BLaER1 (cell line): Measurements from ENCODE around the gene SUPT5H.
A peak's percentile ranks its signal among the peaks of the same experiment; 100 is the strongest.

Source experiments
- H3K27ac ChIP-seq: shearing (Covaris generic); formaldehyde crosslinking; 2 replicates; pipeline ENCODE4 v1.8.1; 2022
- H3K27me3 ChIP-seq: shearing (Covaris generic); formaldehyde crosslinking; 2 replicates; pipeline ENCODE4 v1.8.1; 2022
- H3K36me3 ChIP-seq: shearing (Covaris generic); formaldehyde crosslinking; 2 replicates; pipeline ENCODE4 v1.8.1; 2022
- H3K4me1 ChIP-seq: shearing (Covaris generic); formaldehyde crosslinking; 2 replicates; pipeline ENCODE4 v1.8.1; 2022
- H3K4me2 ChIP-seq: shearing (Covaris generic); formaldehyde crosslinking; 2 replicates; pipeline ENCODE4 v1.8.1; 2022
- H3K4me3 ChIP-seq: shearing (Covaris generic); formaldehyde crosslinking; 2 replicates; pipeline ENCODE4 v1.8.1; 2022
- H3K9ac ChIP-seq: shearing (Covaris generic); formaldehyde crosslinking; 2 replicates; pipeline ENCODE4 v1.8.1; 2022
- H3K9me3 ChIP-seq: shearing (Covaris generic); formaldehyde crosslinking; 2 replicates; pipeline ENCODE4 v1.8.1; 2022
- H4K20me1 ChIP-seq: shearing (Covaris generic); formaldehyde crosslinking; 2 replicates; pipeline ENCODE4 v1.8.1; 2022
- Cebpa-rat ChIP-seq: shearing (Covaris generic); IDR thresholded peaks from 2 replicates; pipeline ENCODE4 v1.8.1; 2022

Gene SUPT5H

GRCh38 chr19:39463403-39463802 lies 18.0 kb downstream of the SUPT5H start:
- no peak overlapping the region for H3K9ac ChIP-seq
- H3K27me3 ChIP-seq, result no peaks in the 10 kb centered on the region
- no peaks in the 10 kb centered on the region for H3K9me3 ChIP-seq
- H3K4me1 ChIP-seq, result peaks cover 35% of the 10 kb centered on the region
- H3K36me3 ChIP-seq, result peaks cover 100% of the 10 kb centered on the region
- TF ChIP-seq Cebpa-rat, result no peak
- no peak overlapping the region for H3K4me3 ChIP-seq
- no peak overlapping the region for H3K4me2 ChIP-seq
- H4K20me1 ChIP-seq, result peaks cover 51% of the 10 kb centered on the region
- no peak overlapping the region for H3K27ac ChIP-seq

GRCh38 chr19:39465956-39466747 lies 20.8 kb downstream of the SUPT5H start:
- TF ChIP-seq Cebpa-rat, result no peak
- H3K36me3 ChIP-seq, result peaks cover 100% of the 10 kb centered on the region

GRCh38 chr19:39467941-39468340 lies 22.6 kb downstream of the SUPT5H start:
- Histone ChIP-seq H3K4me2 (peak overlapping the region; percentile 69), H3K27me3 (no peaks in the 10 kb centered on the region), H4K20me1 (peaks cover 55% of the 10 kb centered on the region), H3K9ac (no peak overlapping the region), H3K4me3 (no peak overlapping the region), H3K4me1 (peaks cover 55% of the 10 kb centered on the region), H3K9me3 (no peaks in the 10 kb centered on the region), H3K27ac (peak overlapping the region; percentile 66), H3K36me3 (peaks cover 100% of the 10 kb centered on the region)
- TF ChIP-seq Cebpa-rat, result no peak

More at GRCh38 chr19:39465956-39466747, 20.8 kb downstream of the SUPT5H start:
- Histone ChIP-seq H3K9me3 (no peaks in the 10 kb centered on the region), H4K20me1 (peaks cover 40% of the 10 kb centered on the region), H3K9ac (no peak overlapping the region), H3K27ac (no peak overlapping the region), H3K4me1 (peaks cover 46% of the 10 kb centered on the region), H3K4me2 (no peak overlapping the region), H3K4me3 (no peak overlapping the region), H3K27me3 (no peaks in the 10 kb centered on the region)

- no peak for TF ChIP-seq Cebpa-rat
- Histone ChIP-seq H4K20me1 (peaks cover 55% of the 10 kb centered on the region), H3K4me1 (peaks cover 54% of the 10 kb centered on the region), H3K27me3 (no peaks in the 10 kb centered on the region), H3K9me3 (no peaks in the 10 kb centered on the region), H3K4me2 (peak overlapping the region; percentile 69), H3K36me3 (peaks cover 100% of the 10 kb centered on the region), H3K27ac (peak overlapping the region; percentile 66), H3K4me3 (no peak overlapping the region; the same call in 1 of the 2 replicates), H3K9ac (0 out of 2 replicates have a peak overlapping the region, but pooled peaks have one; percentile 24)
Measured at GRCh38 chr19:39469036-39469435, 23.7 kb downstream of the SUPT5H start.

DNA sequence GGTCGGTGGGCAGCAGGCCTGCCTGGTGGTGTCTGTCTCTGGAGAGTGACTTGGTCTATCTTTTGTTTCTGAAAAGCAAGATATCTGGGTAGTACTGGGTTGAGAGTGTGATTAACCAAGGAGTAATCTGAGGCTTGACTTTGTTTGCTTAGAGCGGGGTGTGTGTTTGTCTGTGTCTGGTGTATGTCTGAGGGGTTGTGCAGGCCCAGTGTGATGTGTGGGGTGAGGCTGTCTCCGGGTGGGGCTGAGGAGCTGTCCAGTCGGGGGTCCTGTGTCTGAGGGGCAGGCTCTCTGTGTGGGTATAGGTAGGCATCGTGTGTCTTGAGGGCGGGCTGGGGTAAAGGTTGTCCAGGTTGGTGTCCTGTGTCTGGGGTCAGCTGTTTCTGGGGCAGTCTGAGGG lies 24.2 kb downstream of the SUPT5H start:
- Histone ChIP-seq H3K27me3 (no peaks in the 10 kb centered on the region), H3K9me3 (no peaks in the 10 kb centered on the region), H4K20me1 (peaks cover 55% of the 10 kb centered on the region), H3K36me3 (peaks cover 100% of the 10 kb centered on the region), H3K4me2 (no peak overlapping the region), H3K4me1 (peaks cover 48% of the 10 kb centered on the region), H3K9ac (0 out of 2 replicates have a peak overlapping the region, but pooled peaks have one; percentile 24), H3K4me3 (no peak overlapping the region), H3K27ac (peak overlapping the region; percentile 66; the same call in 1 of the 2 replicates)
- TF ChIP-seq Cebpa-rat, result no peak

GRCh38 chr19:39470724-39471339 lies 25.4 kb downstream of the SUPT5H start:
- H3K4me3 ChIP-seq, result no peak overlapping the region
- H3K36me3 ChIP-seq, result peaks cover 100% of the 10 kb centered on the region
- peaks cover 44% of the 10 kb centered on the region for H4K20me1 ChIP-seq
- peaks cover 36% of the 10 kb centered on the region for H3K4me1 ChIP-seq
- H3K27ac ChIP-seq, result no peak overlapping the region
- no peak overlapping the region for H3K4me2 ChIP-seq
- TF ChIP-seq Cebpa-rat, result no peak
- H3K9me3 ChIP-seq, result no peaks in the 10 kb centered on the region
- H3K27me3 ChIP-seq, result no peaks in the 10 kb centered on the region
- H3K9ac ChIP-seq, result peak overlapping the region; percentile 34; the same call in 1 of the 2 replicates

- TF ChIP-seq Cebpa-rat, result no peak
- Histone ChIP-seq H3K9me3 (no peaks in the 10 kb centered on the region), H3K36me3 (peaks cover 100% of the 10 kb centered on the region), H3K27ac (no peak overlapping the region), H3K9ac (peak overlapping the region; percentile 34; the same call in 1 of the 2 replicates), H3K27me3 (no peaks in the 10 kb centered on the region), H3K4me2 (no peak overlapping the region), H3K4me1 (peaks cover 30% of the 10 kb centered on the region), H3K4me3 (no peak overlapping the region), H4K20me1 (peaks cover 38% of the 10 kb centered on the region)
Measured at GRCh38 chr19:39471756-39472536, 26.6 kb downstream of the SUPT5H start.

DNA sequence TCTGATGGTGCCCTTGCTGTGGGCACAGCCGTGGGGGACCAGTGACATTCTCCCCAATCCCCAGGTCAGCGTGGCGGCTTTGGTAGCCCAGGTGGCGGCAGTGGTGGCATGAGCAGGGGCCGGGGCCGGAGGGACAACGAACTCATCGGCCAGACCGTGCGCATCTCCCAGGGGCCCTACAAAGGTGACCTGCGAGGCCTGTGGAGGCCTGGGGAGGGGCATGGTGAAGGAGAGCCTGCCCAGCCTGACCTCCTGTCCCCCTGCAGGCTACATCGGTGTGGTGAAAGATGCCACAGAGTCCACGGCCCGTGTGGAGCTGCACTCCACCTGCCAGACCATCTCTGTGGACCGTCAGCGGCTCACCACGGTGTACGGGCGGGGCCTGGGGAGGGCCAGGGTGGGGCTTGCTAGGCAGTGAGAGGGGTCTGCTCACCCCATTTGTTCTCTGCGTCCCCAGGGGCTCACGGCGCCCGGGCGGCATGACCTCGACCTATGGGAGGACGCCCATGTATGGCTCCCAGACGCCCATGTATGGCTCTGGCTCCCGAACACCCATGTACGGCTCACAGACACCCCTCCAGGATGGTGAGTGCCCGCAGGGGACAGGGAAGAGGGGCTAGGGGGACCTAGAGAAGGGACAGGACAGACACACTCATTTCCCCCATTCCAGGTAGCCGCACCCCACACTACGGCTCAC lies 27.5 kb downstream of the SUPT5H start:
- no peaks in the 10 kb centered on the region for H3K9me3 ChIP-seq
- no peak overlapping the region for H3K27ac ChIP-seq
- no peak overlapping the region for H3K4me2 ChIP-seq
- peaks cover 100% of the 10 kb centered on the region for H3K36me3 ChIP-seq
- no peaks in the 10 kb centered on the region for H3K27me3 ChIP-seq
- no peak overlapping the region for H3K4me3 ChIP-seq
- peaks cover 38% of the 10 kb centered on the region for H4K20me1 ChIP-seq
- TF ChIP-seq Cebpa-rat, result no peak
- H3K4me1 ChIP-seq, result peaks cover 25% of the 10 kb centered on the region
- no peak overlapping the region for H3K9ac ChIP-seq

DNA sequence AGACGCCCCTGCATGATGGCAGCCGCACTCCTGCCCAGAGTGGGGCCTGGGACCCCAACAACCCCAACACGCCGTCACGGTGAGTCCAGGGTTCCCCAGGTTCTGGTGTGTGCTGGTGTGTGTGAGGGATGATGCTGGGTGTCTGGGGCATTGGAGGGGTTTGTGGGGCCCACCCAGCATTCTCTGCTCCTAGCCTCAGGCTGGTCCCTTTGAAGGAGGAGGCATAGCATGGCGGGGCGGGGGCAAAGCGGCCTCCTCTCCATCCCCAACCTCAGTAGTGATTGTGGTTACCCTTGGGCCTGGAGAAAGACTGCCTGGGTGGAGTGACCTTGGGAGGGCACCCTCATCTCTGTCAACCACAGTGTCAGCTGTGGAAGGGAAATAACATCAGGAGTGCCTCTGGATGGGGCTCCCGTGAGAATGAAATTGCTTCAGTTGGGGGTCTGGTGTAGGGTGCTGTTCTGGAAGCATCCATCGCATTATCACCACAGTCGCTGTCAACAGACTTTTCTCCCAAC lies 28.1 kb downstream of the SUPT5H start:
- no peaks in the 10 kb centered on the region for H3K9me3 ChIP-seq
- no peaks in the 10 kb centered on the region for H3K27me3 ChIP-seq
- TF ChIP-seq Cebpa-rat, result no peak
- H3K9ac ChIP-seq, result no peak overlapping the region
- no peak overlapping the region for H3K27ac ChIP-seq
- H4K20me1 ChIP-seq, result peaks cover 38% of the 10 kb centered on the region
- no peak overlapping the region for H3K4me3 ChIP-seq
- H3K4me2 ChIP-seq, result no peak overlapping the region
- H3K4me1 ChIP-seq, result peaks cover 19% of the 10 kb centered on the region
- peaks cover 96% of the 10 kb centered on the region for H3K36me3 ChIP-seq
